HG03103 (cell line): ENCODE measurements around the gene RUFY1.
"Not testable (repeated sequence)": the region's sequence is repeated elsewhere in the genome, so short reads cannot be mapped to it uniquely, and the experiment has no call there.

Source experiments
- ATAC-seq: cut with Tn5 transposase; IDR thresholded peaks from one replicate; pipeline ENCODE4 v1.9.1; 2021; ENCODE audit warnings: low read depth; ENCODE audit not compliant: unreplicated experiment

Gene RUFY1

DNA sequence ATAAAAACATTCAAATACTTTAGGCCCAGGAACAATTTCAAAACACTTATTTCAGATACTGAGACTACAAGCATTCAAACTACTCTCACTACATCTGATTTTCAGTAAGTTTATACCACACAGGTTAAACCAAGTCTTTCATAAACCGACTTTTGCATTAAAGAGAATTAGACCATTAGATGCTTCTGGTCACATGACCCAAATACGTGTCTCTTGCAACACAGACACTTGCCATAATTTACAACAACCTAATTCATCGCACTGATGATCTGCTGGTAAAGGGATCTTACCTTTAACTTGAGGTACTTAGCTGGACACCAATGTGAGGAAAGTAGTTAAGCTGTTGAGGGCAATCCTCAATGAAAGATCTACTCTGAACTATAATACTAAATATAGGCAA lies 69.9 kb downstream of the RUFY1 start:
- ATAC-seq, result no peak

DNA sequence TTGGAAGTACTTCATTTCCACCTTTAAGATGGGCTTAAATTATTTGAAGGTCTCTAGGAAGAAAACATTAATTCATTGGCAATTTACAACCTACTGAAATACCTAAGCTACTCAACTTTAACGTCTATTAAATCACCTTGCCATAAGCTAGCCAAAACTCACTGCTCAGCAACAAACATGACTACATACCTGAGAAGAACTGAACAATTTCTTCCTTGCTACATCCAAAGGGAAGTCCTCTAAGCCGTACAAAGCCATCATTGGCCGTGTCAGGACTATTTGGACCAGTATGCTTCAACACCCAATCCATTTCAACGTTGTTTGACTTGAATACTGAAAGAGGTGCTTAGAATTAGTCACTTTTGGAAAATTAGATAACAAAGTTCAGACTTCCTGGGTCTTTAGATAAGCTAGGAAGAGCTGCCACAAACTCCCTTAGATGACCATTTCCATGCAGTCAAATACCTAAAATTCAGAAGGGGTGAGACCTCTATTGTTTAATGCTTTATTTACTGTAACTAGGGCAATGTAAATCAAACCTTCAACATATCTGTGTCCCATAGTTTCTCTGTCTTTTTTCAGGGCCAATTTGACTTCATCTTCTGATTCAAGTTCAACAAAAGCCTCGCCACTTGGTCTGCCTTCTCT lies 70.5 kb downstream of the RUFY1 start:
- ATAC-seq, result no peak

DNA sequence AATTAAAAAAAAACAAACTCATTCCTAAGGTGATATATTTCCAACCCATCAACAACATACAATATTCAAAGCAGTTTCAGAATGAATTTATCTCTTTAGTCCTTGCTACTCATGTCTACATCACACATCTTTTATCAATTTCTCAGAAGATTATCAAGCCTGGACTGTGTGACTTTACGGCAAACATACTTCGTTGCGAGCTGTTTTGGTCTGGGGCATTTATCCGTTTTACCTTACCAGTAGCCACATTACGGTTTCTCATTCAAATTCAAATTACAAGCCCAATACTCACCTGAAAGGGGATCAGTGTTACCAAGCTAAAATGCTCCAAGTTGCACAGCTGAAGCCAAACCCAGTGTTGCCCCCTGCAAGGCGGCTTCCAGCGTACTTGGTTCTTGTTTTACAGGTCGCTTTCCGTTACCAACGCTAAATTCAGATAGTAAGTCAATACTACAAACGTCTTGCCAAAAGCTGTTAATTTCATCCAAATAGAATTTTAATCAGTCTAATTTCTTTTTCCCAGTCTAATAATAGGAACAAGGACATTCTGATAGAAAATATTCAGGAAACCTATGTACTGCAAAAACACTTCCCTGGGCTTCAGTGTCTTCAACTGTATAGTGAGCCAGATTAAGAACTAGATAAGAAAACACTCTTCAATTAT lies 71.3 kb downstream of the RUFY1 start:
- no peak for ATAC-seq

DNA sequence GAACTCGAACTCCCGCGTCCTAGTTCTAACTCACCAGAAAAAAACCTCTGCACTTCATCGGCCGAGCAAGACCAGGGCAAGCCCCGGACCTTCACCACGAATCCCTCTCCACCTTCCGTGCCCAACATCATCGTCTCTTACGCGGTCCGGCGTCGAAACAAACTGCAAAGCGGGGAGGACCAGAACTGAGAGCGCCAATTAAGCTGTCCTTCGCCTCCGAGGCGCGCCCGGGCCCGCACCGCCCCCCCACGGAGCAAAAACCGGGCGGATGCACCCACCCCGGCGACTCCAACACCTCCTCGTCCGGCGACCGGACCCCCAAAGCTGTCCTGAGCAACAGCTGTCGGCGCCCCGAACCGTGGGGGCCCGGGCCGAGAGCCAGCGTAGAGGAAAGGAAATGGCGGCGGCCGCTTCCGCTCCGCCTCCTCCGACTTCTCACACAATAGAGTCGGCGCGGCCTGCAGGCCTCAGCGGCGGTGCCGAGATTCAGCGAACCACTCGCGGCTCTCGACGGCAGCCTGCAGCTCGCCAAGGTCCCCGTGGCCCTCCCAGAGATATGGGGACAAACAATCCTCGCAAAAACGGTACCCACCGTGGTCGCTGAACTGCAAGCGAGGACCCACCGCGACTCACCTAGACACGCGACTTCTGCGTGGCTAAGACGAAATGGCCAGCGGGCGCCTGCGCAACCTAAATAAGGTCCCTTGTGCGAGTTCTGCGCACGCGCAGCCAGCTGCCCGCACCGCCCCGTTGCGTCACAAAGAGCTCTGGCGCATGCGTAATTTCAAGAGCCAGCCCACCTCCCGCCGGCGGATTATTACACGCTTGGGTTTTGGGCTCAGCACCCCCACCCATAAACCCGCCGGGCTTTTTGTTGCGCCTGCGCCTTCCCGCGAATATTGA lies 72.9 kb downstream of the RUFY1 start, which contains the start of gene HNRNPH1:
Gene HNRNPH1, minus strand, starts transcription at position 669 of the 903 bp plus-strand sequence. Its CDS starts 538 bp downstream, at position 131.
- peak; percentile 60 for ATAC-seq

DNA sequence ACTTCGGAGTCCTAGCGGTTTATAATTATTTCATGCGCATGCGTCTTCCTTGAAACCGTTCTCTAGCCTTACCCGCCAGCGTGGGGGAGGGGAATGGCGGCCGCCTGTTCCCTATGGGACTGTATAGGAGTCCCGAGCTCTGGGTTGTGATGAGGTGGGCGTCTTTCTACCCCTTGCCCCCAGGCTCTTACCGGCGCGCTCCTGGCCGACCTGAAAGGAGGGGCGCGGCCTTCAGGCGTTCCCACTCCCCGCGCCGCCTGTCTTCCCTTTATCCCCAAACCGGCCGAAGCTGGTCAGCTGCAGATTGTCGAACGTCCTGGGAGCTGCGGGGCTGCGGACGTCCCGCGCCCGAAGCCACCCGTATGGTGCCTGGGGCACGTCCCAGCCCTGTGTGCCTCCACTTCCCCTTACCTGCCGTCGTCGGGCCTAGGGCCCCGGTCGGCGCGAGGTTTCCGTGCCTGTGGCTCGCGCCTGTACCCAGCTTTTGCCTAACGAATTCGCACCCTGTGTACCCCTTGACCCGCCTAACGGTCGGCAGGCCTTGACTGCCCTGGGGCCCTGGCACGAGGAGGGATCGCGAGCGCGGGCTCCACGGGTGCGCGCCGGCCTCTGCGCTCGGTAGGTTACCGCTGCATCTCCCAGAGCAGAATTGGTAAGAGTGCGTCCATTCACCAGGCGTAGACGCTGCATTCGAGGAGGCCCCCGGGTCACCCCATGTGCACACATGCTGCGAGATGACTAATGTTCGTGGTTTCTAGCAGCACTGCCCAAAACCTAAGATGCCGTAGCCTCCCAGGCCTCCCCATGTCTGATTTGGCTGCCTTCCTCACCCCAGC lies 73.8 kb downstream of the RUFY1 start:
- ATAC-seq, result peak; percentile 11

- no peak for ATAC-seq
These were observed 74.5 kb downstream of the RUFY1 start for GRCh38 chr5:179624841-179625271.

DNA sequence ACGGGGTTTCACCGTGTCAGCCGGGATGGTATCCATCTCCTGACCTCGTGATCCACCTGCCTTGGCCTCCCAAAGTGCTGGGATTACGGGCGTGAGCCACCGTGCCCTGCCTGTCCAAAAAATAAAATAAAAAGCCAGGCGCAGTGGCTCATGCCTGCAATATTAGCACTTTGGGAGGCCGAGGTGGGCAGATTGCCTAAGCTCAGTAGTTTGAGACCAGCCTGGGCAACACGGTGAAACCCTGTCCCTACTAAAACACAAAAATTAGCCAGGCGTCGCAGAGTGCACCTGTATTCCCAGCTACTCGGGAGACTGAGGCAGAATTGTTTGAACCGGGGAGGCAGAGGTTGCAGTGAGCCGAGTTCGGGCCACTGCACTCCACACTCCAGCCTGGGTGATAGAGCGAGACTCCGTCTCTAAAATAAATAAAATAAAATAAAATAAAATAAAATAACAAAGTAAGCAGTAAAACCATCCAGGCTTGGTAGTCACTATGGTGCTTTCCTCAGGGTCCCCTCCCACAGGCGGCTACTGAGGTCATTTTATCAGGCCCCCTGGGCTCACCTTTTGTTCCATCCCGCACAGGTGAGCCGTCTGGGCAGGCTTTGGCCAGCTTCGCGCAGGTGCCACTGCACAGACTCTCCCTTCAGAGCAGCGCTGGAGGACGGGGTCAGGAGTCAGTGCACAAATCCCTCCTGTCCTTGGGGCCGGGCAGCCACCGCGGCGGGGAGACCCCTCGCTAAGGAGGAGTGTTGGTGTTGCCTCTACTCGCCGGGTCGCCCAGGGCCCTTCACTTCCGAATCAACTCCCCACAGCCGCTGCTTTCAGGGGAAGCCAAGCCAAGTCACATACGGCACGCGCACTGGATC lies 83.4 kb downstream of the RUFY1 start:
- peak; percentile 43 for ATAC-seq

- ATAC-seq, result peak; percentile 81
These were observed 84.2 kb downstream of the RUFY1 start for GRCh38 chr5:179634370-179635172.

DNA sequence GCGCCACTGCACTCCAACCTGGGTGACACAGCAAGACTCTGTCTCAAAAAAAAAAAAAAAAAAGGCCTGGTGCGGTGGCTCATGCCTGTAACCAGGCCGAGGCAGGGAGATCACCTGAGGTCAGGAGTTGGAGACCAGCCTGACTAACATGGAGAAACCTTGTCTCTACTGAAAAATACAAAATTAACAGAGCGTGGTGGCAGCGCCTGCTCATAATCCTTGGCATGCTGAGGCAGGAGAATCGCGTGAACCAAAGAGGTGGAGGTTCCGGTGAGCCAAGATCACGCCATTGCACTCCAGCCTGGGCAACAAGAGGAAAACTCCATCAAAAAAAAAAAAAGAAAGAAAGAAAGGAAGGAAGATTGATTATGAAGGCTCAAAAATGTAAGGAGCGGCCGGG lies 88.9 kb downstream of the RUFY1 start:
- not testable (repeated sequence) for ATAC-seq

GRCh38 chr5:179641745-179642144 lies 91.4 kb downstream of the RUFY1 start:
- not testable (repeated sequence) for ATAC-seq

GRCh38 chr5:179642626-179643025 lies 92.3 kb downstream of the RUFY1 start:
- not testable (repeated sequence) for ATAC-seq

DNA sequence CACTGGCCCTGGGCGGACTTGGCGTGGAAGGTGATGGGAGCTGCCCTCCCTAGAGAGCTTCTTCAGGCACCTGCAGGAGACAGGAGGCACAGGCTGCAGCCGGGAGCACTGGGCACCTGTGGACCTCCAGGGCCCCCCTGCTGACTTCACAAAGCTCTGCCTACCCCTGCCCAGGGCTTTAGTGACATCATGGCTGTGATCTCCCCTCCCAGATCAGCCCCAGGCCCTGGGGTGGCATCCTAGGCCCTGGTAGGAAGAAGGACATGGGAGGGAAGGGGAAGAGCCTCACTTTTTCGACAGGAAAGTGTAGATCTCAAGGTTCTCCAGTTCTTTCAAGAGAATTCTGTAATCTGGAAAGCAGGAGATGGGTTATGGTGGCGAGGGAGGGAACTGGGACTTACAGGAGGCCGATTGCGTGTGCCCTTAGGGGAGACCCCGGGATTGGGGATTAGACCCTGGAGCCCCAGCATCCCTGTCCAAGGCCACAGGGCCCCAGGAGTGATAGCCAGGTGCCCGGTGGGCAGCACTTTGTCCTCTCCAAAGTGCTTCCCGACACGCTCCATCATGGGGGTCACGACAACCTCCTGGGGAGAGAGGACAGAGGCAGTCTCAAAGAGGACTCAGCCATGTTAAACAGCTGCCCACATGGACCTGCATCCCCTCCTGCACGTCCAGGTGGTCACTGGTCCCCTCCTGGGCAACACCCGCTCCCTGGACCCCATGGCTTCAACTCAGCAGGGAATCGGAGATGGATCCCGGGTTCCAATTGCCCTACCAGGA lies 93.0 kb downstream of the RUFY1 start:
- not testable (repeated sequence) for ATAC-seq

- not testable (repeated sequence) for ATAC-seq
These were observed 94.4 kb downstream of the RUFY1 start for GRCh38 chr5:179644766-179645165.

GRCh38 chr5:179648410-179648809 lies 98.1 kb downstream of the RUFY1 start:
- ATAC-seq, result no peak

- not testable (repeated sequence) for ATAC-seq
These were observed 98.9 kb downstream of the RUFY1 start for GRCh38 chr5:179649166-179649703.

- not testable (repeated sequence) for ATAC-seq
These were observed 99.9 kb downstream of the RUFY1 start for GRCh38 chr5:179650245-179650644.

- not testable (repeated sequence) for ATAC-seq
These were observed 102.8 kb downstream of the RUFY1 start for GRCh38 chr5:179653135-179653534.
